ENCODE data around the gene REPIN1.

DNA sequence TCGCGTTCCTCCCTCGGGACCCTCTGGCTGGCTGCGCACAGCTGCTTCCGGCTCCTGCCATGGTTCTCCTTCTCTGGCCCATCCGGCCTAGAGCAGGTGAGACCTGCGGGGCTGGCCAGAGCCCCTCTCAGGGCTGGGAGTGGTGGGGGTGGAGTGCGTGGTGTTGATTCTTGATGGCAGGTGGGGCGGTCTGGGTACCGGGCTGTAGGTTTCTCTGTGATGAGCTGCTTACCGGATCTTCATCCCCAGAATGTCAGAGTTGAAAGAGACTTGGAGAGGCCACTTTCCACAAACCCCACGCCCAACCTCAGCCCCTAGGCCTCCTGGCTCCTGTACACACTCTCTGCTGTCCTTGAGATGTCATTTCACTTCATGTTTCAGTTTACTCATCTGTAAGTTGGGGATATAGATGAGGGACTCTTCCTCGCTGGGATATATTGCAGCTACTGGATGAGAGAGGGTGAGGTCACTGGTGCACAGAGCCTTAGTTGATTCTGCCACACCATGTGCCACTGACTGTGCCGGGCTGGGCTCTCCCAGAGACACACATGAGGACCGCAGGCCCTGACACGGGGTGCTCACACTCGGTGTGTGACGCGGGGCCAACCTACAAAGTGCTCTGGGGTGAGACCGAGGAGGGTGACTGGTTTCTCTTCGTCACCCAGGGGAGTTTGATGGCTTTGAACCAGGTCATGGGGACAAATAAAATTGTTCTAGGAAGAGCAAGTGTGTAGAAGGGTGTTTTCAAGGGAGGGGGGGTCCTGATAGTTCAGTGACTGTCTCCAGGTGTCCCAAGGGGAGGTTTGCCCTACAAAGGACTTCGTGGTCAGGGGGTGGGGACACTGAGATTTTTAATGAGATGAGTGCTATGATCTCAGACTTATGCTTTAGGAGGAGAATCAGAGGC is 40.0 kb downstream of the REPIN1 start:
- TF ChIP-seq, protein P1, sequence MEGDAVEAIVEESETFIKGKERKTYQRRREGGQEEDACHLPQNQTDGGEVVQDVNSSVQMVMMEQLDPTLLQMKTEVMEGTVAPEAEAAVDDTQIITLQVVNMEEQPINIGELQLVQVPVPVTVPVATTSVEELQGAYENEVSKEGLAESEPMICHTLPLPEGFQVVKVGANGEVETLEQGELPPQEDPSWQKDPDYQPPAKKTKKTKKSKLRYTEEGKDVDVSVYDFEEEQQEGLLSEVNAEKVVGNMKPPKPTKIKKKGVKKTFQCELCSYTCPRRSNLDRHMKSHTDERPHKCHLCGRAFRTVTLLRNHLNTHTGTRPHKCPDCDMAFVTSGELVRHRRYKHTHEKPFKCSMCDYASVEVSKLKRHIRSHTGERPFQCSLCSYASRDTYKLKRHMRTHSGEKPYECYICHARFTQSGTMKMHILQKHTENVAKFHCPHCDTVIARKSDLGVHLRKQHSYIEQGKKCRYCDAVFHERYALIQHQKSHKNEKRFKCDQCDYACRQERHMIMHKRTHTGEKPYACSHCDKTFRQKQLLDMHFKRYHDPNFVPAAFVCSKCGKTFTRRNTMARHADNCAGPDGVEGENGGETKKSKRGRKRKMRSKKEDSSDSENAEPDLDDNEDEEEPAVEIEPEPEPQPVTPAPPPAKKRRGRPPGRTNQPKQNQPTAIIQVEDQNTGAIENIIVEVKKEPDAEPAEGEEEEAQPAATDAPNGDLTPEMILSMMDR (conservative IDR thresholded peaks at IDR 0.05; ENCODE audit: low read depth, low read length): no peak
- no peak for TF ChIP-seq EZH2 (IDR thresholded peaks at IDR 0.05; ENCODE audit: low read length, unreplicated experiment)
